HepG2 (cell line): Measurements from ENCODE around the gene CLEC3B. TPM values are rescaled to one million over a fixed set of nuclear protein-coding genes. Genes with fewer than 3 reads are reported as not detected.

Experiments used
- ATAC-seq: fragments of 200-7000 bp; cut with Tn5 transposase; 3 replicates; pipeline ENCODE4 v1.9.1; 2020; ENCODE audit warnings: mild to moderate bottlenecking, moderate library complexity
- BruUV-seq: library from RNA; stranded (reverse); fragments of 400-500 nt; replicated peaks from 2 replicates; lab custom pipeline; 2021; lab: Mats Ljungman, UMichigan
- CTCF ChIA-PET: fragments of 300-600 bp; formaldehyde crosslinking; extraction: SDS; loops from one replicate; lab custom pipeline; 2021; ENCODE audit warnings: low total read pairs, inconsistent platforms, low intra/inter-chr PET ratio; lab: Yijun Ruan, JAX
- POLR2A ChIA-PET: fragments of 350-600 bp; sonication (Branson Sonifier 250); formaldehyde crosslinking; loops from one replicate; lab custom pipeline; 2020; ENCODE audit warnings: antibody characterized with exemption, inconsistent platforms; lab: Yijun Ruan, JAX
- DNase-seq: peaks from one replicate; pipeline ENCODE4 v3.0.0-alpha.2; 2015; ENCODE audit warnings: low spot score
- FAIRE-seq: peaks from 3 replicates; lab custom pipeline; 2011; peaks lifted over from hg19 to GRCh38; lab: Jason Lieb, UNC
- H2AFZ ChIP-seq: one replicate; pipeline ENCODE4 v1.6.1; 2011; ENCODE audit warnings: low read length, inconsistent platforms
- H3K27ac ChIP-seq: fragments of 300-600 bp; 3 replicates; pipeline ENCODE4 v1.8.0; 2011; ENCODE audit warnings: mixed run types, mild to moderate bottlenecking, mixed read lengths, low read length, inconsistent platforms; ENCODE audit not compliant: insufficient read depth; ENCODE audit errors: extremely low read length
- H3K27me3 ChIP-seq, 2 experiments: fragments of 200-600 bp in 1 of 2; 2 replicates in 1 of 2; 3 replicates in 1 of 2; pipeline versions ENCODE4 v1.6.0 to v1.8.0; 2011; ENCODE audit warnings: low read length in 2 of 2, mild to moderate bottlenecking in 2 of 2, moderate library complexity in 2 of 2, inconsistent platforms in 1 of 2; ENCODE audit not compliant: insufficient read depth in 2 of 2, control insufficient read depth in 1 of 2
- H3K36me3 ChIP-seq, 2 experiments: fragments of 200-600 bp in 1 of 2; replicated peaks in 1 of 2; 2 replicates in 1 of 2; 3 replicates in 1 of 2; pipeline versions ENCODE4 v1.5.1 to v1.8.0; 2011; ENCODE audit warnings: low read length in 2 of 2, inconsistent platforms in 1 of 2; ENCODE audit not compliant: insufficient read depth in 2 of 2, control insufficient read depth in 1 of 2
- H3K4me1 ChIP-seq: 2 replicates; pipeline ENCODE4 v1.5.1; 2012; ENCODE audit warnings: low read length, inconsistent platforms; ENCODE audit not compliant: insufficient read depth
- H3K4me2 ChIP-seq: 2 replicates; pipeline ENCODE4 v1.6.0; 2011; ENCODE audit warnings: low read depth, low read length, inconsistent platforms
- H3K4me3 ChIP-seq, 3 experiments: fragments of 200-600 bp in 1 of 3; sonication (generic), shearing (Covaris generic) in 1 of 3; replicated peaks in 1 of 3; 2 replicates each; pipeline ENCODE4 v1.5.1; 2011 to 2016; ENCODE audit warnings: low read length in 3 of 3, inconsistent platforms in 2 of 3, low read depth in 2 of 3, mild to moderate bottlenecking in 2 of 3, control low read depth in 1 of 3, mixed read lengths in 1 of 3; ENCODE audit not compliant: insufficient read depth in 1 of 3
- H3K79me2 ChIP-seq: one replicate; pipeline ENCODE4 v1.6.1; 2011; ENCODE audit warnings: low read length, inconsistent platforms; ENCODE audit not compliant: insufficient read depth
- H3K9ac ChIP-seq: 2 replicates; pipeline ENCODE4 v1.6.0; 2011; ENCODE audit warnings: mild to moderate bottlenecking, low read depth, low read length, inconsistent platforms; ENCODE audit not compliant: insufficient read depth
- H3K9me3 ChIP-seq: 2 replicates; pipeline ENCODE4 v1.5.1; 2012; ENCODE audit warnings: mild to moderate bottlenecking, low read length
- H4K20me1 ChIP-seq: 2 replicates; pipeline ENCODE4 v1.6.0; 2011; ENCODE audit warnings: inconsistent platforms, mild to moderate bottlenecking, low read length, moderate library complexity; ENCODE audit not compliant: insufficient read depth
- CCDC6 ChIP-seq: sonication (generic); formaldehyde crosslinking; IDR thresholded peaks from 2 replicates; pipeline ENCODE4 v1.8.1; 2022; ENCODE audit warnings: mild to moderate bottlenecking, missing genetic modification reagents, moderate library complexity
- EEA1 ChIP-seq: sonication (generic); formaldehyde crosslinking; IDR thresholded peaks from 2 replicates; pipeline ENCODE4 v1.5.1; 2020; ENCODE audit warnings: mild to moderate bottlenecking, missing genetic modification reagents, borderline replicate concordance
- HMGA1 ChIP-seq: sonication (generic); formaldehyde crosslinking; conservative IDR thresholded peaks from 2 replicates; pipeline ENCODE4 v1.4.0; 2020; ENCODE audit warnings: missing genetic modification reagents
- HOXA7 ChIP-seq: sonication (generic); formaldehyde crosslinking; IDR thresholded peaks from 2 replicates; pipeline ENCODE4 v1.8.1; 2022; ENCODE audit warnings: mild to moderate bottlenecking, missing genetic modification reagents, moderate library complexity
- ZFP36 ChIP-seq: fragments of 150-350 bp; IDR thresholded peaks from 2 replicates; pipeline ENCODE4 v1.6.1; 2018; ENCODE audit warnings: borderline replicate concordance, low read length, low read depth; ENCODE audit not compliant: partially characterized antibody
- ZNF776 ChIP-seq: sonication (generic); formaldehyde crosslinking; IDR thresholded peaks from 2 replicates; pipeline ENCODE4 v1.4.0; 2020; ENCODE audit warnings: mild to moderate bottlenecking, missing genetic modification reagents
- WGBS: methylation state at CpG from one replicate; pipeline ENCODE4 v1.1.6; 2017; ENCODE audit warnings: low lambda C conversion rate; 5-methylcytosine and 5-hydroxymethylcytosine counted together
- in situ Hi-C: cut with HindIII; loops from 2 replicates; pipeline ENCODE4 v1.10.0; 2017; ENCODE audit warnings: low pct_unique_long_range_greater_than_20kb; ENCODE audit not compliant: extremely low pct_ligation_motif_present
- intact Hi-C: fragments of 100-400 bp; cut with micrococcal nuclease; formaldehyde crosslinking; loops from one replicate; pipeline ENCODE4 v1.10.0; 2022; ENCODE audit not compliant: unreplicated experiment
- polyA plus RNA-seq, 8 experiments: library from polyadenylated mRNA; depleted of rRNA in 3 of 8; stranded (reverse) in 7 of 8; unstranded in 1 of 8; fragments of >200 nt; fragmentation: Illumina TruSeq in 4 of 8; extraction: Trizol in 4 of 8; gene quantifications; 2 replicates each; pipeline versions ENCODE4 v1.2.1 to v1.2.3, GENCODE V29; 2011 to 2016; ENCODE audit warnings: low read depth in 4 of 8, missing spikeins in 1 of 8, mixed read lengths in 1 of 8; ENCODE audit not compliant: insufficient read depth in 1 of 8
- total RNA-seq, 5 experiments: library from RNA; depleted of rRNA; stranded (reverse); fragments of >200 nt; fragmentation: Illumina TruSeq; extraction: Trizol; gene quantifications; 2 replicates each; pipeline ENCODE4 v1.2.3, GENCODE V29; 2016; ENCODE audit warnings: low read depth in 1 of 5
- TF ChIP-seq, protein P1 (sequence below): IDR thresholded peaks from 2 replicates; pipeline ENCODE4 v1.6.1; 2016; ENCODE audit warnings: low read depth, missing genetic modification reagents, missing compliant biosample characterization
- TF ChIP-seq, protein P2 (sequence below): sonication (generic); formaldehyde crosslinking; IDR thresholded peaks from 2 replicates; pipeline ENCODE4 v1.4.0; 2020; ENCODE audit warnings: missing genetic modification reagents
- TF ChIP-seq, protein P3 (sequence below): sonication (generic); formaldehyde crosslinking; IDR thresholded peaks from 2 replicates; pipeline ENCODE4 v1.4.0; 2020; ENCODE audit warnings: missing genetic modification reagents

The CLEC3B gene
- total and polyA plus RNA-seq, 2 of the 13 experiments (the other 11 are each of a cell fraction or from before 2014, with no cell fraction given): 0.07 TPM; not detected in 1

DNA sequence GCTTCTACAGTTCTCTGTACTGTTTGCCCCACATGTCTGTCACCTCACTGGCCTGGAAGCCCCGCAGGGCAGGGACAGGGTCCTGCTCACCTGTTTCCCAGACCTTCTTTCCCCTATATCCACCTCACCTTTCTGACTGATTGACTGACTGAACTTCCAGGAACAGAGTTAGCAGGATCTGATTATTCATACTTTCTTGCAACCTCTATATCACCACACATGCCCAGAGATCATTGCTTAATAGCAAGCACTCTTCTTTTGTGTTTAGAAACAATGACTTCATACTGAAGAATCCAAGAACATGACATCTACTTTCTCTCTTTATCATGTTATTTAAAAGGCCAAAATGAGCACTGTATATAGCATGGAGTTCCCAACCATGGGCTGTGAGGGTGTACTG lies 18.0 kb upstream of the CLEC3B start:
- POLR2A ChIA-PET: no interaction called here

DNA sequence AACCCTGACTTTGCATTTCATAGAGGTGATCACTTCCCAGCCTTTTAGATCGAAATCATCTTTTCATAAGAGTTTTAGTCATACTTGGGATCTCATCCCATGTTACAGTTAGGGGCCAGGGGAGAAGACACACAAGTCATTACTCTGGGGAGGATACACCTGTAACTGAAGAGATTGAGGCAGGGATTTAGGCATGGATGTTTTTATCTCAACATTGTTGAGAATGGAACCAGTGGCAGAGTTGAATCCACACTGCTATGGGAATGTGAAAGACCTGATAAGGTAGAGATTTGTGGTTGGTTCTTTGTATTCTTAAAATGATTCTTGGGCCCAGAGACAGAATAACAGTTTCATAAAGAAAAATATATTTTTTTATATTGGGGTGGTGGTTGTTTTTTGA lies 16.2 kb upstream of the CLEC3B start:
- Histone ChIP-seq H2AFZ (no peak overlapping the region), H3K36me3 (peaks cover 21 to 72% of the 10 kb centered on the region in 2 experiments; a peak in 4 of 5 replicates), H4K20me1 (no peaks in the 10 kb centered on the region), H3K9me3 (no peaks in the 10 kb centered on the region), H3K4me1 (0 out of 2 replicates have a peak, but pooled peaks cover 4% of the 10 kb centered on the region), H3K27me3 (no peaks in the 10 kb centered on the region), H3K79me2 (no peaks in the 10 kb centered on the region), H3K27ac (no peak overlapping the region), H3K4me2 (no peak overlapping the region), H3K9ac (no peak overlapping the region), H3K4me3 (no peak overlapping the region)
- CTCF ChIA-PET: no interaction called here
- BruUV-seq: no TSS peak
- FAIRE-seq (no peak), DNase-seq (no peak), ATAC-seq (no peak)
- intact Hi-C loops (no loop called here), in situ Hi-C loops (no loop called here)
- WGBS: 100% methylated on average over 1 of the region's 1 CpG
- POLR2A ChIA-PET: no interaction called here
- TF ChIP-seq, protein P1, sequence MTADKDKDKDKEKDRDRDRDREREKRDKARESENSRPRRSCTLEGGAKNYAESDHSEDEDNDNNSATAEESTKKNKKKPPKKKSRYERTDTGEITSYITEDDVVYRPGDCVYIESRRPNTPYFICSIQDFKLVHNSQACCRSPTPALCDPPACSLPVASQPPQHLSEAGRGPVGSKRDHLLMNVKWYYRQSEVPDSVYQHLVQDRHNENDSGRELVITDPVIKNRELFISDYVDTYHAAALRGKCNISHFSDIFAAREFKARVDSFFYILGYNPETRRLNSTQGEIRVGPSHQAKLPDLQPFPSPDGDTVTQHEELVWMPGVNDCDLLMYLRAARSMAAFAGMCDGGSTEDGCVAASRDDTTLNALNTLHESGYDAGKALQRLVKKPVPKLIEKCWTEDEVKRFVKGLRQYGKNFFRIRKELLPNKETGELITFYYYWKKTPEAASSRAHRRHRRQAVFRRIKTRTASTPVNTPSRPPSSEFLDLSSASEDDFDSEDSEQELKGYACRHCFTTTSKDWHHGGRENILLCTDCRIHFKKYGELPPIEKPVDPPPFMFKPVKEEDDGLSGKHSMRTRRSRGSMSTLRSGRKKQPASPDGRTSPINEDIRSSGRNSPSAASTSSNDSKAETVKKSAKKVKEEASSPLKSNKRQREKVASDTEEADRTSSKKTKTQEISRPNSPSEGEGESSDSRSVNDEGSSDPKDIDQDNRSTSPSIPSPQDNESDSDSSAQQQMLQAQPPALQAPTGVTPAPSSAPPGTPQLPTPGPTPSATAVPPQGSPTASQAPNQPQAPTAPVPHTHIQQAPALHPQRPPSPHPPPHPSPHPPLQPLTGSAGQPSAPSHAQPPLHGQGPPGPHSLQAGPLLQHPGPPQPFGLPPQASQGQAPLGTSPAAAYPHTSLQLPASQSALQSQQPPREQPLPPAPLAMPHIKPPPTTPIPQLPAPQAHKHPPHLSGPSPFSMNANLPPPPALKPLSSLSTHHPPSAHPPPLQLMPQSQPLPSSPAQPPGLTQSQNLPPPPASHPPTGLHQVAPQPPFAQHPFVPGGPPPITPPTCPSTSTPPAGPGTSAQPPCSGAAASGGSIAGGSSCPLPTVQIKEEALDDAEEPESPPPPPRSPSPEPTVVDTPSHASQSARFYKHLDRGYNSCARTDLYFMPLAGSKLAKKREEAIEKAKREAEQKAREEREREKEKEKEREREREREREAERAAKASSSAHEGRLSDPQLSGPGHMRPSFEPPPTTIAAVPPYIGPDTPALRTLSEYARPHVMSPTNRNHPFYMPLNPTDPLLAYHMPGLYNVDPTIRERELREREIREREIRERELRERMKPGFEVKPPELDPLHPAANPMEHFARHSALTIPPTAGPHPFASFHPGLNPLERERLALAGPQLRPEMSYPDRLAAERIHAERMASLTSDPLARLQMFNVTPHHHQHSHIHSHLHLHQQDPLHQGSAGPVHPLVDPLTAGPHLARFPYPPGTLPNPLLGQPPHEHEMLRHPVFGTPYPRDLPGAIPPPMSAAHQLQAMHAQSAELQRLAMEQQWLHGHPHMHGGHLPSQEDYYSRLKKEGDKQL: no peak
- TF ChIP-seq ZNF776 (CRISPR knock-in tag) (no peak), EEA1 (CRISPR knock-in tag) (no peak), HOXA7 (CRISPR knock-in tag) (no peak)

More for the DNA sequence above, 18.0 kb upstream of the CLEC3B start:
- Histone ChIP-seq H3K79me2 (no peaks in the 10 kb centered on the region), H3K4me1 (no peaks in the 10 kb centered on the region), H3K4me2 (no peak overlapping the region), H2AFZ (no peak overlapping the region), H3K9ac (no peak overlapping the region), H3K36me3 (peaks cover 25 to 80% of the 10 kb centered on the region in 2 experiments), H3K27ac (no peak overlapping the region), H4K20me1 (no peaks in the 10 kb centered on the region), H3K4me3 (no peak overlapping the region), H3K9me3 (no peaks in the 10 kb centered on the region)
- no TSS peak for BruUV-seq
- ATAC-seq: no peak
- 91% methylated on average over 1 of the region's 1 CpG for WGBS
- intact Hi-C loops: no loop called here
- CTCF ChIA-PET: no interaction called here
- TF ChIP-seq, protein P2, sequence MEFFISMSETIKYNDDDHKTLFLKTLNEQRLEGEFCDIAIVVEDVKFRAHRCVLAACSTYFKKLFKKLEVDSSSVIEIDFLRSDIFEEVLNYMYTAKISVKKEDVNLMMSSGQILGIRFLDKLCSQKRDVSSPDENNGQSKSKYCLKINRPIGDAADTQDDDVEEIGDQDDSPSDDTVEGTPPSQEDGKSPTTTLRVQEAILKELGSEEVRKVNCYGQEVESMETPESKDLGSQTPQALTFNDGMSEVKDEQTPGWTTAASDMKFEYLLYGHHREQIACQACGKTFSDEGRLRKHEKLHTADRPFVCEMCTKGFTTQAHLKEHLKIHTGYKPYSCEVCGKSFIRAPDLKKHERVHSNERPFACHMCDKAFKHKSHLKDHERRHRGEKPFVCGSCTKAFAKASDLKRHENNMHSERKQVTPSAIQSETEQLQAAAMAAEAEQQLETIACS (CRISPR knock-in tag): no peak
- TF ChIP-seq, protein P3, sequence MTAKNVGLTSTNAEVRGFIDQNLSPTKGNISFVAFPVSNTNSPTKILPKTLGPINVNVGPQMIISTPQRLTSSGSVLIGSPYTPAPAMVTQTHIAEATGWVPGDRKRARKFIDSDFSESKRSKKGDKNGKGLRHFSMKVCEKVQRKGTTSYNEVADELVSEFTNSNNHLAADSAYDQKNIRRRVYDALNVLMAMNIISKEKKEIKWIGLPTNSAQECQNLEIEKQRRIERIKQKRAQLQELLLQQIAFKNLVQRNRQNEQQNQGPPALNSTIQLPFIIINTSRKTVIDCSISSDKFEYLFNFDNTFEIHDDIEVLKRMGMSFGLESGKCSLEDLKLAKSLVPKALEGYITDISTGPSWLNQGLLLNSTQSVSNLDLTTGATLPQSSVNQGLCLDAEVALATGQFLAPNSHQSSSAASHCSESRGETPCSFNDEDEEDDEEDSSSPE (CRISPR knock-in tag): no peak
- TF ChIP-seq HMGA1 (CRISPR knock-in tag) (no peak), CCDC6 (no peak), ZFP36 (no peak)
- TF ChIP-seq, all 625 proteins: peak for 0
- FAIRE-seq (no peak), DNase-seq (no peak)
- H3K27me3 ChIP-seq: no peaks in the 10 kb centered on the region
- in situ Hi-C loops: no loop called here
